SU-DHL-6 (cell line): ENCODE measurements around the gene CCDC61.

Source experiments
- H2AFZ ChIP-seq: fragments of 200-600 bp; sonication (generic); 2 replicates; pipeline ENCODE4 v1.6.1; 2014; ENCODE audit warnings: low read depth, mild to moderate bottlenecking, moderate library complexity, mixed read lengths, antibody characterized with exemption, low read length; ENCODE audit not compliant: severe bottlenecking
- H3F3A ChIP-seq: fragments of 200-600 bp; shearing (Covaris generic); 2 replicates; pipeline ENCODE4 v1.6.0; 2016; ENCODE audit warnings: antibody characterized with exemption, mild to moderate bottlenecking; ENCODE audit not compliant: insufficient read depth
- H3K27ac ChIP-seq: fragments of 200-600 bp; sonication (generic); 2 replicates; pipeline ENCODE4 v1.5.1; 2016; ENCODE audit warnings: low read depth, mild to moderate bottlenecking, low read length, moderate library complexity, mixed read lengths
- H3K27me3 ChIP-seq: fragments of 200-600 bp; sonication (generic), shearing (Covaris generic); 2 replicates; pipeline ENCODE4 v1.6.0; 2014; ENCODE audit warnings: mild to moderate bottlenecking, low read length
- H3K36me3 ChIP-seq: fragments of 200-600 bp; sonication (generic); 2 replicates; pipeline ENCODE4 v1.6.1; 2014; ENCODE audit warnings: mild to moderate bottlenecking, low read length, mixed read lengths
- H3K4me2 ChIP-seq: fragments of 300-600, 200-600 bp; shearing (Covaris generic), sonication (generic); 2 replicates; pipeline ENCODE4 v1.6.0; 2014; ENCODE audit warnings: low read length, low read depth, mild to moderate bottlenecking; ENCODE audit not compliant: poor library complexity, severe bottlenecking
- H3K4me3 ChIP-seq: fragments of 200-600 bp; sonication (generic); 2 replicates; pipeline ENCODE4 v1.5.1; 2014; ENCODE audit warnings: antibody characterized with exemption, low read length, mild to moderate bottlenecking, mixed read lengths; ENCODE audit not compliant: insufficient read depth, poor library complexity, severe bottlenecking
- H3K79me2 ChIP-seq: fragments of 200-600 bp; sonication (generic); 2 replicates; pipeline ENCODE4 v1.6.1; 2014; ENCODE audit warnings: mild to moderate bottlenecking, low read length, moderate library complexity; ENCODE audit not compliant: insufficient read depth
- H3K9ac ChIP-seq: fragments of 200-600 bp; sonication (generic); 2 replicates; pipeline ENCODE4 v1.7.0; 2014; ENCODE audit warnings: mild to moderate bottlenecking, low read length
- H3K9me2 ChIP-seq: fragments of 200-600 bp; sonication (generic); replicated peaks from 2 replicates; pipeline ENCODE4 v1.6.1; 2014; ENCODE audit warnings: low read length; ENCODE audit not compliant: insufficient read depth
- H3K9me3 ChIP-seq: fragments of 200-600 bp; sonication (generic); 2 replicates; pipeline ENCODE4 v1.6.1; 2014; ENCODE audit warnings: low read length, mixed read lengths; ENCODE audit not compliant: insufficient read depth
- H4K20me1 ChIP-seq: fragments of 200-600 bp; sonication (generic); 2 replicates; pipeline ENCODE4 v1.6.1; 2014; ENCODE audit warnings: low read depth, mild to moderate bottlenecking, antibody characterized with exemption, low read length, moderate library complexity, mixed read lengths
- CTCF ChIP-seq: fragments of 200-600 bp; sonication (generic); IDR thresholded peaks from one replicate; pipeline ENCODE4 v1.5.1; 2017; ENCODE audit warnings: antibody characterized with exemption, mild to moderate bottlenecking, low read length, moderate library complexity; ENCODE audit not compliant: insufficient read depth, poor library complexity, severe bottlenecking
- EZH2phosphoT487 ChIP-seq: fragments of 200-600 bp; sonication (generic), shearing (Covaris generic); conservative IDR thresholded peaks from 2 replicates; pipeline ENCODE4 v1.6.1; 2018; ENCODE audit warnings: mild to moderate bottlenecking, antibody characterized with exemption, low read length, moderate library complexity, mixed read lengths

Gene CCDC61

GRCh38 chr19:46014534-46014933 is 19.3 kb downstream of the CCDC61 start:
- Histone ChIP-seq H3K4me2 (no peak overlapping the region), H4K20me1 (no peaks in the 10 kb centered on the region), H3K36me3 (no peaks in the 10 kb centered on the region), H3K9me3 (no peaks in the 10 kb centered on the region), H2AFZ (no peak overlapping the region), H3K27me3 (no peaks in the 10 kb centered on the region), H3K27ac (no peak overlapping the region), H3K9me2 (no peaks in the 10 kb centered on the region), H3F3A (peaks cover 9% of the 10 kb centered on the region), H3K79me2 (no peaks in the 10 kb centered on the region), H3K4me3 (no peak overlapping the region), H3K9ac (no peak overlapping the region)
- no peak for TF ChIP-seq EZH2phosphoT487
- TF ChIP-seq CTCF, result no peak

- no peak overlapping the region for H3K4me2 ChIP-seq
Measured at GRCh38 chr19:46014941-46015686, 19.8 kb downstream of the CCDC61 start.

GRCh38 chr19:46015687-46016425 is 20.6 kb downstream of the CCDC61 start:
- no peak overlapping the region for H2AFZ ChIP-seq
- no peaks in the 10 kb centered on the region for H3K79me2 ChIP-seq
- no peaks in the 10 kb centered on the region for H3K27me3 ChIP-seq
- H3K9me3 ChIP-seq, result no peaks in the 10 kb centered on the region
- no peak overlapping the region; the same call in 1 of the 2 replicates for H3K9ac ChIP-seq
- no peak for TF ChIP-seq EZH2phosphoT487
- no peak for TF ChIP-seq CTCF
- H3K27ac ChIP-seq, result no peak overlapping the region
- peak overlapping the region; percentile 42 for H3K4me3 ChIP-seq
- no peaks in the 10 kb centered on the region for H4K20me1 ChIP-seq
- no peaks in the 10 kb centered on the region for H3K36me3 ChIP-seq
- peaks cover 9% of the 10 kb centered on the region for H3F3A ChIP-seq
- no peaks in the 10 kb centered on the region for H3K9me2 ChIP-seq
- H3K4me2 ChIP-seq, result peak overlapping the region; percentile 63

More at GRCh38 chr19:46014941-46015686, 19.8 kb downstream of the CCDC61 start:
- no peak for TF ChIP-seq EZH2phosphoT487
- no peak for TF ChIP-seq CTCF
- Histone ChIP-seq H3K79me2 (no peaks in the 10 kb centered on the region), H3F3A (peaks cover 9% of the 10 kb centered on the region), H3K9me2 (no peaks in the 10 kb centered on the region), H3K9ac (no peak overlapping the region), H2AFZ (no peak overlapping the region), H3K36me3 (no peaks in the 10 kb centered on the region), H3K9me3 (no peaks in the 10 kb centered on the region), H3K27ac (no peak overlapping the region), H3K4me3 (no peak overlapping the region), H4K20me1 (no peaks in the 10 kb centered on the region), H3K27me3 (no peaks in the 10 kb centered on the region)
